GM18868 (cell line): Measurements from ENCODE around the gene OR7A5.
"Not testable (repeated sequence)": the region's sequence is repeated elsewhere in the genome, so short reads cannot be mapped to it uniquely, and the experiment has no call there.

ENCODE experiments used
- ATAC-seq: cut with Tn5 transposase; IDR thresholded peaks from one replicate; pipeline ENCODE4 v1.9.1; 2021; ENCODE audit warnings: mild to moderate bottlenecking, moderate library complexity; ENCODE audit not compliant: unreplicated experiment

OR7A5 gene

GRCh38 chr19:14835011-14835410 is at the start of gene OR7A5, which contains the start of gene OR7C1:
Gene OR7A5 (minus strand): TSS chr19:14835185. CDS start chr19:14828241, 6,944 bp downstream.
Gene OR7C1 (minus strand): TSS chr19:14835185. CDS start chr19:14800136, 35,049 bp downstream.
- ATAC-seq = no peak

DNA sequence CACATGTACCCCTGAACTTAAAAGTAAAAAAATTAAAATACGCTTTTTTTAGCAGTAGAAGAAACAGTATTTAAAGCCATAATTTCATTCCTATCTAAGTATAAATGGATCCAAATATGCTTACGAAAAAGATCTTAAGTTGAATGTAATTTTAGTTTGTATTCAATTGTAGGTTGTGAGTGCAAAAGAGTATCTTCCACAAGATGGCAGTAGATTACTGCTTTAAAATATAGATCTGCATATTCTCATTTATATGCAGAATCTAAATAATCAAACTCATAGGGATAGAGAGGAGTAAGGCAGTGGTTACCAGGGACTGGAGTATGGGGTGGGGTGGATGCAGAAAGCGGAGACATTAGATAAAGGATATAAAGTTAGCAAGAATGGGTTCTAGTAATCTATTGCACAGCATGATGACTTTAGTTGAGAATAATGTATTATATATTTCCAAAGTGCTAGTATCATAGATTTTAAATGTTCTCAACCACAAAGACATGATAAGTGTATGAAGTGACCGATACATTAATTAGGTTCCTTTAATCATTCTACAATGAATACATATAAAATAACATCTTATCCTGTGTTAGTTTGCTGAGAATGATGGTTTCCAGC is 36.7 kb upstream of the OR7A5 start:
- ATAC-seq = no peak

- no peak for ATAC-seq
Observed at GRCh38 chr19:14868497-14868896, 33.5 kb upstream of the OR7A5 start.

GRCh38 chr19:14848822-14849221 is 13.8 kb upstream of the OR7A5 start, which contains the start of gene OR7A10:
Gene OR7A10 (minus strand): TSS chr19:14848922. CDS start chr19:14841877, 7,045 bp downstream.
- no peak for ATAC-seq

DNA sequence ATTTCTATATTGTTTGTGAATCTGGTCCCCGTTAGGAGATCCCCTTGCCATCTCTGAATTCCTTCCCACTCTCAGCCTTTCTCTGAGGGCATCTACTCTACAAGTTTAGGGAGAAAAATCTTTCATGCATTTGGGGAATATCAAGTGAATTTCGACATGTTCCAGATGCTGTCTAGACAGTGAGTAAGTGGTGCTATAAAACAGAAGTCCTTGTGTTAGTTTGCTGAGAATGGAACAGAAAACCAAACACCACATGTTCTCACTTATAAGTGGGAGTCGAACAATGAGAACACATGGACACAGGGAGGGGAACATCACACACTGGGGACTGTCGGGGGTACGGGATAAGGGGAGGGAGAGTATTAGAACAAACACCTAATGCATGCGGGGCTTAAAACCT is 8.6 kb upstream of the OR7A5 start:
- ATAC-seq = no peak

DNA sequence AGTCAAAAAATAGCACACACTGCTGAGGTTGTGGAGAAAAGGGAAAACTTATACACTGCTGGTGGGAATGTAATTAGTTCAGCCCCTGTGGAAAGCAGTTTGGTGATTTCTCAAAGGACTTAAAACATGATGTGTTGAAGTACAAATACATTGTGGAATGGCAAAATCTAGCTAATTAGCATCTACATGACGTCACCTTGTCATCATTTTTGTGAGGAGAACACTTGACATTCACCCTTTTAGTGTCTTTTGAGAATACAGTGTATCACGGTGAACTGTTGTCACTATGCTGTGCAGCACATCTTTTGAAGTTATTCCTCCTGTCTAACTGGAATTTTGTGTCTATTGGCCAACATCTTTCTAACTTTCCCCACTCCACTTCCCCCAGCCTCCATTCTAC is 8.2 kb upstream of the OR7A5 start:
- ATAC-seq = no peak

- ATAC-seq = no peak
Observed at GRCh38 chr19:14840206-14840605, 5.2 kb upstream of the OR7A5 start.

- no peak for ATAC-seq
Observed at GRCh38 chr19:14837391-14837790, 2.4 kb upstream of the OR7A5 start.

DNA sequence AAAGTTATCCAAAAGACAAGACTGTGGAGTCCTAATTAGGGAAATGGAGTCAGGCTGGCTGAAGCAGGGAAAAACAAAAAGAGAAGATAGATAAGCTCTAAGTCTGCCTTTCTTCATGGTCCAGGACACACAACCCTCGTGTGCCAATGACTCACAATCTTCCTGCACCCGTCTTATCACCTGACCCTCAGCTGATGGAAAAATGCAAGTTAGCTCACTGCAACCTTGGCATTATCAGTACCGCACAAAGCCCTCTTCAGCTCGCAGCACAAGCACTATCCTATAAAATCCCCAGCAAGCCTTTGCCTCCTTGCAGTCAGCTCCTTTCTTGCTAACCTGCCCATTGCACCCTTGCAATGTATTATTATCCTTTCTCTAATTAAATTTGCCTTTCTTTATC is 4.3 kb downstream of the OR7A5 start:
- ATAC-seq = no peak

GRCh38 chr19:14826006-14826405 is 9.0 kb downstream of the OR7A5 start:
- ATAC-seq = no peak

- ATAC-seq = no peak
Observed at GRCh38 chr19:14821937-14822336, 13.0 kb downstream of the OR7A5 start.

- ATAC-seq = no peak
Observed at GRCh38 chr19:14818588-14818987, 16.4 kb downstream of the OR7A5 start.

- no peak for ATAC-seq
Observed at GRCh38 chr19:14817052-14817451, 17.9 kb downstream of the OR7A5 start.

GRCh38 chr19:14814982-14815652 is 19.9 kb downstream of the OR7A5 start:
- ATAC-seq = no peak

DNA sequence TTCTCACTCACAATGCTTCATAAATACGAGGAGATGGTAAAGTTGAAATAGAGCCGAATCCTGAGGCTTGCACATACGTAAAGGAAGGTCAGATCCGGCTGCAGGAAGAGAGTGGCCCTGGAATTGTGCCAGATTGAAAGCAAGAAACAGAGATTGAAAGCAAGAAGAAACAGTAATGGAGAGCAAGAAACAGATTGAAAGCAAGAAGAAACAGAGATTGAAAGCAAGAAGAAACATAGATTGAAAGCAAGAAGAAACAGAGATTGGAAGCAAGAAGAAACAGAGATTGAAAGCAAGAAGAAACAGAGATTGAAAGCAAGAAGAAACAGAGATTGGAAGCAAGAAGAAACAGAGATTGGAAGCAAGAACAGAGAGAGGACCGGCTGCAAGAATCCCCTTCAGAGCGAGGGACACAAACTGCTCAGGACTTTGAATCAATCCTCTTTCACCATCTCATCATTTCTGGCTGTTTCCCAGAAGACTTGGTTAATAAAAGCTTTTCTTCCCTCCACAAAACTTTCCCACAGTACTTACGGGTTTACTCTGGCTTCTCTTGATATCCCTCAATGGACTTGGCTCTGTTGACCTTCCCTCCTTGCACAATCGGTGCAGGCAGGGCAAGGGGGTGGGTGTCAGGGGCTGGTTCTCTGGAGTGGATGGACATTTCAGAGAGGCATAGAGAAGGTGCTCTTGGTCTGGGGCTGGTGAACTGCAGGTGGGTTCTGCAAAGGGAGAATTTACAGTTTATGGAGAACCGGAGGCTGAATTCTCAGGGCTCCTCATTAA is 25.5 kb downstream of the OR7A5 start:
- ATAC-seq = no peak

GRCh38 chr19:14804765-14805164 is 30.2 kb downstream of the OR7A5 start:
- ATAC-seq = no peak

DNA sequence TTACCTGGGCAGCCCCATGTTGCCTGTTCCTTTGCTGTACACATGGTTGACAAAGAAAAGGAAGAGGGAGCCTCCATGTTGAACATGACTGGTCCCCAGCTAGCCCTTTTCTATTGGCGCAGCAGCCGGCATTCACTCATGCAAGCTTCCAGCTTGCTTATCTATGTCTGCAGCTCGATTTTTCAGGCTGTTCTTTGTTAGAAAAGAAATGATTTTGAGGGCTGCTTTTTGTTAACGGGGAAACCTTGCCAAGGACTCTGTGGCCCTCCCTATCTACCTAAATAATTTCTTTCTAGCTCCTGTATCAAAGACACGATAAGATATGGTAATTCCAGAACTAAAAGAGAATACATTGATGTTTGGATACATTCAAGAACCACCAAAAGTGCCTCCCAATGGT is 36.2 kb downstream of the OR7A5 start:
- ATAC-seq = no peak

GRCh38 chr19:14796021-14796420 is 39.0 kb downstream of the OR7A5 start:
- ATAC-seq = no peak

GRCh38 chr19:14795078-14795721 is 39.8 kb downstream of the OR7A5 start:
- no peak for ATAC-seq

DNA sequence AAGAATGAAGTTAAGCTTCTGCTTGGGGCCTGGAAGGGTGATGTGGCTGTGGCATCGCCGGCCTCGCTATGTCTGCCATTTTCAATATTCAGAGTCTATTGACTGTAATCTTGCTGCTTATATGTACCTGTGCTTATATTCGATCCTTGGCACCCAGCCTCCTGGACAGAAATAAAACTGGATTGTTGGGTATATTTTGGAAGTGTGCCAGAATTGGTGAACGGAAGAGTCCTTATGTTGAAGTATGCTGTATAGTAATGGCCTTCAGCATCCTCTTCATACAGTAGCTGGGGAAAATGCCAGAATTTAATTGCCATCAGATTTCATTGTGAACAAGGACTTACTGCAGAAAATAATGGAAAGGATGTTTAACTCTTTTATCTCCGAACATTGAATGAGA is 42.7 kb downstream of the OR7A5 start:
- ATAC-seq = not testable (repeated sequence)

GRCh38 chr19:14786421-14786851 is 48.5 kb downstream of the OR7A5 start:
- no peak for ATAC-seq
